Stimulated activated CD4-positive, alpha-beta T cell treated with anti-CD3 and anti-CD28 coated beads, Interleukin-4, amount 100 ng/mL, for 48 hours (primary cell): ENCODE results near the gene ADGRG1.

ENCODE experiments used
- DNase-seq, 2 donors: peaks; one replicate each; pipeline ENCODE4 v3.0.0-alpha.2; 2020; ENCODE audit warnings: low read depth in 2 of 2

The ADGRG1 gene

GRCh38 chr16:57620335-57621231 lies 7.8 kb upstream of the ADGRG1 start:
- DNase-seq: no peak

DNA sequence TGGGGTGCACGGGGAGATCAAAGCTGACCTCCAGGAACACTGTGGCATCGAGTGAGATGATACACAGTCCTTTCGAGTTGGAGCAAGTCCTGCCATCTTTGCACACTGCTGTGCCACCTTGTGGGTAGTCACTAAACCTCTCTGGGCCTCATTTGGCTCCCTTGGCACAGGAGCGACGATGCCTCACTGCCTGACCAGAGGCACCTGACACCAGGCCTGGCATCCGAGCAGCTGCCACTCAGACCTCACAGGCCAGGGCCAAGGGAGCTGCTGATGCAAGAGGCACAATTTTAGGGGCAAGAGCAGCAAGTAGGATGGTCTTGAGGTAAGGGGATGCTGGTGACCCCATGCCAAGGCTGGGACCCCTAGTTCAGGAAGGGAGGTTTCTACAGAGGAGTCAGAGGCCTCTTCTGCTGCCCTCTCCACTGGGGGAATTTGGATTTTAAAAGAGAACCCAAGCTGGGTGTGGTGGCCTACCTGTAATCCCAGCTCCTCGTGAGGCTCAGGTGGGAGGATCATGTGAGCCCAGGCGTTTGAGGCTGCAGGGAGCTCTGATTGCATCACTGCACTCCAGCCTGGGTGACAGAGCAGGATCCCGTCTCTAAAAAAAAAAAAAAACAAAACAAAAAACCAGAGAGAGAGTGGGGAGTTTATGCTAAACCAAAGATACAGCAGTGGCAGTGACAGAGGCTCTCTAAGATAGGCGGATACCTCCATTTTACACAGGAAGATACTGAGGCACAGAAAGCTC lies 6.7 kb upstream of the ADGRG1 start:
- DNase-seq: no peak

DNA sequence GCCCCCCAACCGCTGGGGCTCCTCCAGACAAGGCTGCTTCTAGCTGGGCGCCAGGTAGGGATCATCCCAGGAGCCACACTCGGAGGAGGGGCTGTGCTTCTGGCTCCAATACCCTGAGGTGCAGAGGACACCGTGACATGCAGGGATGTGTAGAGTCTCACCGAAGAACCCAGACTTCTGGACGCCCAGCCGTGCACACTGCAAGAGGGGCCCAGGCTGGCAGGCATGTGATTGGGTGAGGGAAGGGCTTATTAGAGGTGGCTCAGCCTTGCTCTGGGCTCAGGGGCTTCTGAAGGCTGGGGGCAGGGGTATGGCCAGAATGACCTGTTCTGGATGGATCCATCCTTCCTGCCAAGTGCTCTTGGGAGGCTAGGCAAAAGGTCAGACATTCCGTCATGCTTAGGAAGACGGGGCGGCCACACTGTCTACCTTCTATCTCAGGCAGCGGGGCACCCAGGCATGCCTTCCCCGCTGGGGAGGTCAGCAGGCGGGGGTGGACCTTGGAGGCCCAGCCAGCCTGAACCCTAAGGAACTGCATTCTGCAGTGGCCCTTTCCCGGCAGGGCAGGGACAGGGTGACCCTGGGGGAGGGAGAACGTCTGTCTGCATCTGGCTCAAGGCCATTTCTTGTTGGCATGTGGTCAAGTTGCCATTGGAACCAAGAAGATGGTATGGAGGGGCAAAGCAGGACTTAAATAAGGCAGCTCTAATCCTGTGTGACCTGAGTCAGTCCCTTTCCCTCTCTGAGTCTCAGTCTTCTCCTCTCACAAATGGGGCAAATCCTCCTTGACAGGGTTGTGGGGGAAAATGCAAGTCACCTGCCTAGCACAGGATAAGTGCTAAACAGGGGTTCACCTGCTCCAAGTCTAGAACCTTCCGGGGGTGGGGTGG lies 5.8 kb upstream of the ADGRG1 start:
- DNase-seq: no peak

GRCh38 chr16:57623251-57624043 lies 5.0 kb upstream of the ADGRG1 start:
- DNase-seq: no peak

GRCh38 chr16:57624044-57624688 lies 4.3 kb upstream of the ADGRG1 start:
- DNase-seq: no peak

DNA sequence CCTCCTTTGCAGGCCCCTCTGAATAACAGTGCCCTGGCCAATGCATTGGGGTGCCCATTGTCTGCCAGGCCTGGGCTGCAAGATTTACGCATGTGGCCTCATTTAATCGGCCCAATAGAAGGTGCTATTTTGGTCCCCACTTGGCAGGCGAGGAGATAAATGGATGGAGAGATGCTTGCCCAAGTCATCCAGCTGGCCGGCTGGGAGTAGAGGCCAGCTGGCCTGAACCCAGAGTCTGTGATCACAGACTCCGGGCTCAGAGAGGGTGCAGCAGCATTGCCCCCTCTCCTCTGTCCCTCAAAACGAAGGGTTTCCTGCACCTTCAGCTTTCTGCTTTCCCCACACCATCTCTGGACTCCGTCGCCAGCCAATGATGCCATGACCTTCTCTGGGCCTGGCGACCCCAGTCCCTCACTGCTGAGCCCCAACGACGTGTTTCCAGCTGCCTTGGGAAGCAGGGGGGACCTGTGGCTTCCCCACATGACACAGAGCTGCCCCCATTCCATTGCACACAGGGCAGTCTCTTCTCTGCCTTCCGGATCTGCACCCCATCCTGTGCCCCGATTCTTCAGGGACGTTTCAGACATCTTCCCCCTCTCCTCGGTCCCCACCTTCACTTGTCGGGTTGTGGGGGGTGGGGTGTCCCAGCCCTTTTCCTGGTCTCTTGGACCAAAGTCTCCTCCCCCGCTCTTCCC lies 3.5 kb upstream of the ADGRG1 start:
- no peak for DNase-seq

DNA sequence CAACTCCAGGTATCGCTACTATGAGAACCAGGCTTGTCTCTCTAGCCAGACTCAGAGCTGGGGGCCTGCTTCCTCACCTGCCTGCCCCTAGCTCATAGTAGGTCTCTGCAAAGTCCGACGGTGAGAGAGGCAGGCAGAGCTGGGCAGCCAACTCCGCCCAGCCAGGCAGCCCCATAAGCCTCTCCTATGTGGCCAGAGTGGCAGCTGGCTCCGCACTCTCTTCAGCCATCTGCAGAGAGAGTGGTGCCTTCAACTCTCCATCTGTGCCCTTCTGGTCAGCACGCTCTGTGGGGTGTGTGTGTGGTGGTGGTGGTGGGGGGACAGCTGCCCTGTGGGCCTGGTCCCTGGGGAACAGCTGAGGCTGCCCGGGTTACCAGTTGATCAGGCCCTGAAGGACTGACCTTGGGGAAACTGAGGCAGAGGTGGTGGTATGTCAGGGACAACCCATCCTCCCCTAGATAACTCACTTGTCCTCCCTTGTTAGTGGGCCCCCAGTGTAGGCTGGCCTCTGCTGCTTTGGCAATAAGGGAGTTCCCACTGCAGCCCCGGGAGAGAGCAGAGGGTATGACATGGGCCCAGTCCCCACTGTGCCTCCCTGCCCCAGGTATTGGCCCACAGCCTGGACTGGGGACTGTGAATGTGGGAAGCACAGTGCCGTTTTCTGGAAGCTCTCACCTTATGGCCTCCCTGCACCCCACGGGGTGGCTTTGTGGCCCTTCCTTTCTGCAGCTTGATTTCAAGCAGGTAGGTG lies 1.8 kb upstream of the ADGRG1 start:
- DNase-seq: no peak

DNA sequence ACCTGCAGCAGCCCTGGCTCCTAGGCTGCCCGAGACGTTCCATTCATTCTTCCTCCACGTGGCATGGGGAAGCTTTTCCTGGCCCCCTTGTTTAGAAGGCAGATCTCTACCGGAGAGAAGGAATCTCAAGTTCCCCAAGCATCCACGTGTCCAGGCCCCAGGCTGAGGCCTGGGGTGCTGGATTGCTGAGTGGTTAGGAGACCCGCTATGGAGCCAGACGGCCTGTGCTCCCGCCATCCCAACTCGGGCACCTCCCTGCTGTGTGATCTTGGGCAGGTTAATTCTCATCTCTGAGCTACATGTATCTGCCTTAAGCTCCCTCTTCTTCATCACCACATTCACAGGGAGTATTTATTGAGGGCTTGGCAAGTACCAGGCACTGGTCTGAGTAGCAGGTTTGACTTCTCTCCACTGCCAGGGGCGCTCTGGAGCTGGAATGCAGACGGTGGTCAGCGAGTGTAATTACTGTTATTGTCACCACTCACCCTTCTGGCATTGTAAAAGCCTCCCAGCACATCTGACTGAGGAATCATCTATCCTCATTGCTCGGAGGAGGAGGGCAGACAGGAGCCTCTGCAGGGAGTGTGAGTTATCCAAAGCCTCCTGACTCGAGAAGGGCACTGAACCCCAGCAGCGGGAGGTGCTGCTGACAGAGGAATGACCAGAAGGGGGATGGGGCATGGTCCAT lies 1.1 kb upstream of the ADGRG1 start:
- DNase-seq: no peak

- no peak for DNase-seq
Observed at GRCh38 chr16:57628783-57629293, 408 bp downstream of the ADGRG1 start.

DNA sequence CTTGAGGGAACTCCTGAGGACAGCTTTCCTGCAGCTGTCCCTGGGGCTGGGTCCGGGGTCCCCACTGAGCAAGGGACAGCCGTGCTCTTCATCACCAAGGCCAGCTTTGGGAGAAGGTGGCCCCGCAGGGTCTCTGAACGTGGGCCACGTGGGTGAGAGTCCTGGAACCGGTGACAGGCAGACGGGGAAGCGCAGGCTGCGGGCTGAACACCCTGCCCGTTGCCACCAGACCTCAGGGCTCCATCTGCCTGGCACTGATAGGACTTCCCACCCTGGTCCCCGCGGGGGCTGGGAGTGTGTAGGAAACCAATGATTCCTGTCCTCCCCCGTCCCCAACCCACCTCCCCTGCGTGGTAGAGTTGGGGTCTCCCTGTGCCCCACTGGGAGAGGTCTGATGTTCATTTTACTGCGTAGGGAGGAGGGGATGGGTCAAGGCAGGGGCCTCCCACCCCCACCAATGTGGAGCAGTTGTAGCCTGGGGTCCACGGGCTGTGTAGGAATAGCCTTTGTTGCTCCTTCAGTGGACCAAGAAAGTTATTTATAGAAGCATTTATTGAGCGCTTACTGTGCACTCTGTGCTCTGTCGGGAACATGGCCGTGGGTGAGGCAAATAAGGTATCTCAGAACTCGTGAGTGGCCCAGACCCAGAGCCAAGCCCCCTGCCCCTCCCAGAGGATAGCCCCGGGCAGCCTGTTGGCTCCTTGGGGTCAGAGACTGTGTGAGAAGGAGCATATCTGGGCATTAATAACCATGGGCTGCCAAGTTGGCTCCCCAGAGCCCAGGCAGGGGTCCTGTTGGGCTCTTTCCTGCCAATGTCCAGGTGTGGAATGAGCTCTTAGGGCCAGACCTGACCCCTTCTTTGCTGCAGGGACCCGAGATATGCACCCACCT lies 1.3 kb downstream of the ADGRG1 start:
- DNase-seq: no peak

DNA sequence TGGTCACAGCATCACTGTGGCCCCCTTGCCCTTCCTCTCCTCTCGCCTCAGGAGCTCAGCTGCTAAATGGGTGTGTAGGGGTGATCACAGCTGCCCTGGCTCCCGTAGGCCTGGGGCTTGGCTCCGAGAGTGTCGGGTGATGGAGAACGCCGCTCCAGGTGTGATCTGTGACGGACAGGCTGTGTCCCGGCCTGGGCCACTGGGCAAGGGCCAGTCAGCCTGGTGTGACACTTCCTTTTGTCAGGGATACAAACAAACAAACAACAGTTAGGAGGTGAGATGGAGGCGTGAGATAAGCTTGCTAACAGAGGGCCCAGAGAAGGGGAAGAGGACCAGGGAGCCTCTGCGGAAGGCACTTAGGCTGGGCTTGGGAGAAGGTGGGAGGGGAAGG lies 2.0 kb downstream of the ADGRG1 start:
- DNase-seq: no peak

GRCh38 chr16:57630931-57631845 lies 2.8 kb downstream of the ADGRG1 start:
- no peak for DNase-seq

- DNase-seq: no peak
Observed at GRCh38 chr16:57632568-57632967, 4.1 kb downstream of the ADGRG1 start.

DNA sequence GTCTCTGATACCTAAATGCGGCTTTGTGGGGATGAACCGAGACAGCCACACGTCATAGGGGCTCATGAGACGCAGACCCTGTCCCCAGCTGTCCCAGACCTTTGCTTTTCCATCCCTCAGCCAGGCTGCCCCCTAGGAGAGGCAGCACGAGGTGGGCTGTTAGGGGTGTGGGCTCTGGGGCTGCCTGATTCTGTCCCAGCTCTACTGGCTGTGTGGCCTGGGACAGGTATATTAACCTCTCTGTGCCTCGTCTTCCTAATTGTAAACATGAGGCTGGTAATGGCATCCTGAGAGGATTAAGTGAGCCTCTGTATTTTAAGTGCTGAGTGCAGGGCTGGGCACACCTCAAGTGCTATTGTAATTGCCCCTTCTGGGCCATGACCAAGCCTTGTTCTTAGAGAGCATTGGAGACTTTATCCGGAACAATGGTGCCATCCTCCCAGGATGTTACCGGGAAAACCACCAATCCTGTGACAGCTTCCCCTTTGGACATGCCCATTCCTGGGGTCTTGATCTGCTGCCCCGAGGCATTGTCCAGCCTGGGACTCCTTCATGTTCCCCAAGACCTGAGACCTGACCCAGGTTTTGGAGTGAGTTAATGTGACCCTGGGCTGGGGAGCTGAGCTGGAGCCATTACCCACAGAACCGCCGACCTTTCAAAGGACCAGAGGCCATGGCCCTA lies 5.1 kb downstream of the ADGRG1 start:
- no peak for DNase-seq

GRCh38 chr16:57634171-57634570 lies 5.7 kb downstream of the ADGRG1 start:
- DNase-seq: no peak
